Activated CD8-positive, alpha-beta memory T cell treated with anti-CD3 and anti-CD28 coated beads, Interleukin-2, amount 50 U/mL, for 48 hours (primary cell): Measurements from ENCODE around the gene IL6ST.
A peak's percentile ranks its signal among the peaks of the same experiment; 100 is the strongest.
"Not testable (repeated sequence)": the region's sequence is repeated elsewhere in the genome, so short reads cannot be mapped to it uniquely, and the experiment has no call there.

ENCODE experiments used
- DNase-seq: peaks from one replicate; pipeline ENCODE4 v3.0.0-alpha.2; 2020

IL6ST gene

GRCh38 chr5:55994495-55994997 lies at the start of gene IL6ST:
Gene IL6ST (minus strand): TSS chr5:55994963. CDS start chr5:55976278, 18,685 bp downstream.
- no peak for DNase-seq

GRCh38 chr5:56039985-56040384 lies 45.2 kb upstream of the IL6ST start:
- DNase-seq, result no peak

- not testable (repeated sequence) for DNase-seq
Measured at GRCh38 chr5:56038206-56038605, 43.4 kb upstream of the IL6ST start.

- DNase-seq, result peak; percentile 44
Measured at GRCh38 chr5:56037531-56038010, 42.8 kb upstream of the IL6ST start.

- DNase-seq, result peak; percentile 20
Measured at GRCh38 chr5:56035394-56035793, 40.6 kb upstream of the IL6ST start.

GRCh38 chr5:56029871-56030630 lies 35.3 kb upstream of the IL6ST start:
- DNase-seq, result peak; percentile 8

GRCh38 chr5:56029457-56029856 lies 34.7 kb upstream of the IL6ST start:
- DNase-seq, result peak; percentile 42

GRCh38 chr5:56028708-56029107 lies 33.9 kb upstream of the IL6ST start:
- peak; percentile 22 for DNase-seq

- DNase-seq, result no peak
Measured at GRCh38 chr5:56026863-56027300, 32.1 kb upstream of the IL6ST start.

GRCh38 chr5:56025151-56025885 lies 30.6 kb upstream of the IL6ST start:
- no peak for DNase-seq

GRCh38 chr5:56024810-56025150 lies 30.0 kb upstream of the IL6ST start:
- no peak for DNase-seq

GRCh38 chr5:56023296-56023695 lies 28.5 kb upstream of the IL6ST start:
- no peak for DNase-seq

- no peak for DNase-seq
Measured at GRCh38 chr5:56019306-56020272, 24.8 kb upstream of the IL6ST start.

GRCh38 chr5:56018832-56019231 lies 24.1 kb upstream of the IL6ST start:
- no peak for DNase-seq

- DNase-seq, result not testable (repeated sequence)
Measured at GRCh38 chr5:56014701-56015100, 19.9 kb upstream of the IL6ST start.

- not testable (repeated sequence) for DNase-seq
Measured at GRCh38 chr5:56013939-56014338, 19.2 kb upstream of the IL6ST start.

- DNase-seq, result no peak
Measured at GRCh38 chr5:56012281-56012963, 17.7 kb upstream of the IL6ST start.

GRCh38 chr5:56011835-56012234 lies 17.1 kb upstream of the IL6ST start:
- no peak for DNase-seq

- DNase-seq, result no peak
Measured at GRCh38 chr5:56010431-56010830, 15.7 kb upstream of the IL6ST start.

GRCh38 chr5:56006600-56006999 lies 11.8 kb upstream of the IL6ST start:
- no peak for DNase-seq

GRCh38 chr5:56006094-56006493 lies 11.3 kb upstream of the IL6ST start:
- DNase-seq, result no peak

- DNase-seq, result no peak
Measured at GRCh38 chr5:56004874-56005273, 10.1 kb upstream of the IL6ST start.
